HG03460 (cell line): ENCODE data around the gene LGALS1.
"Not testable (repeated sequence)": the region's sequence is repeated elsewhere in the genome, so short reads cannot be mapped to it uniquely, and the experiment has no call there.

Experiments
- ATAC-seq: cut with Tn5 transposase; IDR thresholded peaks from one replicate; pipeline ENCODE4 v1.9.1; 2021; ENCODE audit not compliant: unreplicated experiment

Gene LGALS1

DNA sequence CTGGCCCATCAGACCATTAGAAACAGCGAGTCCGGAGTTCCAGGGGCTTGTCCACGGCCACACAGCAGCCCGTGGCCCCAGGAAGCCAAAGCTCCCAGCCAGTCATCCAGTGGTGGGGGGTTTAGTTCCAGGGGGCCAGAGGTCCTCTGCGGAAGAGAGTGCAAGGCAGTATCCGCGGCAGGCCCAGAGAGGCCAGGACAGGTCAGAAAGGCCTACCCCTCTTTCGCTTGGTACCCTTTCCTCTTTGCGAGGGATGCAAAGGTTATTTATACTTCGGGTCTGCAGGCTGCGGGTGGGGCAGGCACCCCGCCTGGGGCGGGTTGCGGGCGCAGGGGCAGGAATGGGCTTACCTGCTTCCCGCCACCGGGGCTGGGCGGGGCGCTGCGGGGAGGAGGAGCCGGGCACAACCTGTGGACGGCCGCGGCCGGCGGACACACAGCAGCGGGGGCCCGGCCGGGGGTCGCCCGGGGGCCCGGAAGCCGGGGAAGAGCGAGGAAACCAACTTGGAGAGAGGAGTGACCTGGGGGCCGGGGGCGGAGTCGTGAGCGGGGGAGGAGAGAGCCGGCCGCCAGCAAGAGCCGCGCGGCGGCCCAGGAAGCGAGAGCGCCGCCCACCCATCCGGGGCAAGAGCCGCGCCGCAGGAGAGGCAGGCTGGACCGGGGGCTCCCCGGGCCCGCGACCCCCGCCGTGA is 36.2 kb upstream of the LGALS1 start, which contains the start of gene SH3BP1:
TSS of gene SH3BP1 (plus strand) at position 600 of the 691 bp plus-strand sequence. CDS start 119 bp downstream, outside the sequence.
- ATAC-seq, result no peak

GRCh38 chr22:37639771-37640590 is 35.5 kb upstream of the LGALS1 start:
- ATAC-seq, result no peak

DNA sequence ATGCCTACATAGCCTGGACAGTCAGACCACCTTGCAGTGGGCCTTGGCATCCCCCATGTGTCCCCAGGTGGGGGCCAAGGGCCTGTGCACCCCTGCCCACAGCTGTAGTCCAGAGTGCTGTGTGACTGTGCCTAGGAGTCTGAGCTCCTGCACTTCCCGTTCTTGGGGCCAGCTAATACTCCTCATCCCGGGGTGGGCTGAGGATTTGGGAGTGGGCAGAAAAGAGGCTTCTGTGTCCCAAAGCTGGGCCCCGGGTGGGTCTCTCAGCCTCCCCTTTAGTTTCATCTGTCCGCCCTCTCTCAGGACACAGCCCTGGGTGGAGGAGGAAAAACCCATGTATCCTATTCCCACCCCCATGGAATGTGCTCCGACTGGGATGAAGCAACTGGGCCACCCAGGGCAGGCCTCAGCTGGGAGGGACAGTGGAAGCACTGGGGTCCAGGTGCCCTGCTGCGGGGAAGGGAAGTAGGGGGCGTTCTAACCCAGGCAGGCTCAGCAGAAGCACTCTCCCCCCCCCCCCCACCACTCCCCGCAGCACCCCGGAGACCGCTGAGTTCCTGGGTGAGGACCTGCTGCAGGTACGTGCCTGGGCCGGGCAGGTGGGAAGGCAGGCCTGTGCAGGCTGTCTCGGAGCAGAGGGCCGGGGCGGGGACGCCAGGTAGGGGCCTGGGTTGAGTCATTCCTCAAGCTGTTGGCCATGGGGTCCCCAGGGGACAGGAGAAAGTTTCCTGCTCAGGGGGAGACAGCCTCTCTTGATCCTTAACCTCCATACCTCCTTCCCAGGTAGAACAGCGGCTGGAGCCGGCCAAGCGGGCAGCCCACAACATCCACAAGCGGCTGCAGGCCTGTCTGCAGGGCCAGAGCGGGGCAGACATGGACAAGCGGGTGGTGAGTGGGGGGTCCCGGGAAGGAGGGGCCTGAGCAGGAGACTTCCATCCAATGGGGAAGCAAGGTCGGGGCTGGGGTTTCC is 34.6 kb upstream of the LGALS1 start:
- ATAC-seq, result no peak

GRCh38 chr22:37641561-37641949 is 33.9 kb upstream of the LGALS1 start:
- ATAC-seq, result no peak

GRCh38 chr22:37643225-37643847 is 32.1 kb upstream of the LGALS1 start:
- no peak for ATAC-seq

GRCh38 chr22:37647317-37647716 is 28.1 kb upstream of the LGALS1 start:
- no peak for ATAC-seq

DNA sequence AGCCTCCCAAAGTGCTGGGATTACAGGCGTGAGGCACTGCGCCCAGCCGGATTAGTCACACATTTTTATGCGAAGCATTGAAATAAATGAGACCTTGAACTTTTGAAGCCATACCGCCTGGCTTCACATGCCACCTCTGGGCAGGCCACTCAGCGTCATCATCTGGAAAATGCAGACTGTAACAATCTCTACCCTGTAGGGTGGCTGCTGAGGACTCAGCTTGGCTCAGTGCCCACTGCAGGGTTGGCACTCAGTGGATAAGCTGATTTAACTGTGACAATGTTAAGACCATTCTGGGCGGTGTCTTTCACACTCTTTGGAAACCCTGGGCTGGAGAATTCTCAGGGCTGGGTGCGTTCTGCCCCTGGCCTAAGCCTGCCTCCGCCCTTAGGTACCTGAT is 27.5 kb upstream of the LGALS1 start:
- ATAC-seq, result no peak

GRCh38 chr22:37650463-37651136 is 24.8 kb upstream of the LGALS1 start:
- no peak for ATAC-seq

DNA sequence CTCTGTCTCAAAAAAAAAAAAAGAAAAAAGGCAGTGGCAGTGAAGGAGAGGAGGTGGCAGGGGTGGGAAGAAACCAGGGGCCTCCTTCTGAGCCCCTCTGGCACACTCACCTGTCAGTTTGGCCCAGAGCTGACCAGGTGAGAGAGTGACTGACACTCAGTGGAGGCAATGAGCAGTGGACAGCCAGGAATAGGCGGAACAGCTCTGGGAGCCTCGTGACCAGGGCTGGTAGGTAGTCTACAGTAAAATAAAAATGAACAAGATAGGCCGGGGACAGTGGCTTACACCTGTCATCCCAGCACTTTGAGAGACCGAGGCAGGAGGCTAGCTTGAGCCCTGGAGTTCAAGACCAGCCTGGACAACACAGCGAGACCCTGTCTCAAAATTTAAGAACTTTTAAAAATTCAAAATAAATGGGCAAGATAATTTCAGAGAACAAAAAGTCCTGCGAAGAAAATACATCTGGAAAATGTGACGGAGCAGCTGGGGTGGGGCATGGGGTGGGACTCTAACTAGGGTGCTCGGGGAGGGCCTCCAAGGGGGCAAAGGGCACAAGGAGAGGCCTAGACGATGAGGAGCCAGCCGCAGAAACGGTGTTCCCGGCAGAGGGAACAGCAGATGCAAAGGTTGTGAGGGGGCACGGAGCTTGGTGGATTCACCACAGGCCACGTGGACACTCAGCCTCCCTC is 20.7 kb upstream of the LGALS1 start:
- no peak for ATAC-seq

GRCh38 chr22:37655252-37655563 is 20.2 kb upstream of the LGALS1 start:
- no peak for ATAC-seq

DNA sequence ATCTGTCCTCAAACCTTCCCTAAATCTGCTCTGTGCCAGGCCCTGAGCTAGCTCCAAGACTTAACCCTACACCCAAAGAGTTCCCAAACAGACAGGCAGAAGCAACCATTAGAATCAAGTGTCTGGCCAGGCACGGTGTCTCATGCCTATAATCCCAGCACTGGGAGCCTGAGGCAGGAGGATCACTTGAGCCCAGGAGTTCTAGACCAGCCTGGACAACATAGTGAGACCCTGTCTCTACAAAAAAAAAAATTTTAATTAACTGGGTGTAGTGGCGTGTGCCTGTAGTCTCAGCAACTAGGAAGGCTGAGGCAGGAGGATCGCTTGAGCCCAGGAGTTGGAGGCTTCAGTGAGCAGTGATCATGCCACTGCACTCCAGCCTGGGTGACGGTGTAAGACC is 18.9 kb upstream of the LGALS1 start:
- not testable (repeated sequence) for ATAC-seq

GRCh38 chr22:37657590-37658132 is 17.8 kb upstream of the LGALS1 start:
- no peak for ATAC-seq

DNA sequence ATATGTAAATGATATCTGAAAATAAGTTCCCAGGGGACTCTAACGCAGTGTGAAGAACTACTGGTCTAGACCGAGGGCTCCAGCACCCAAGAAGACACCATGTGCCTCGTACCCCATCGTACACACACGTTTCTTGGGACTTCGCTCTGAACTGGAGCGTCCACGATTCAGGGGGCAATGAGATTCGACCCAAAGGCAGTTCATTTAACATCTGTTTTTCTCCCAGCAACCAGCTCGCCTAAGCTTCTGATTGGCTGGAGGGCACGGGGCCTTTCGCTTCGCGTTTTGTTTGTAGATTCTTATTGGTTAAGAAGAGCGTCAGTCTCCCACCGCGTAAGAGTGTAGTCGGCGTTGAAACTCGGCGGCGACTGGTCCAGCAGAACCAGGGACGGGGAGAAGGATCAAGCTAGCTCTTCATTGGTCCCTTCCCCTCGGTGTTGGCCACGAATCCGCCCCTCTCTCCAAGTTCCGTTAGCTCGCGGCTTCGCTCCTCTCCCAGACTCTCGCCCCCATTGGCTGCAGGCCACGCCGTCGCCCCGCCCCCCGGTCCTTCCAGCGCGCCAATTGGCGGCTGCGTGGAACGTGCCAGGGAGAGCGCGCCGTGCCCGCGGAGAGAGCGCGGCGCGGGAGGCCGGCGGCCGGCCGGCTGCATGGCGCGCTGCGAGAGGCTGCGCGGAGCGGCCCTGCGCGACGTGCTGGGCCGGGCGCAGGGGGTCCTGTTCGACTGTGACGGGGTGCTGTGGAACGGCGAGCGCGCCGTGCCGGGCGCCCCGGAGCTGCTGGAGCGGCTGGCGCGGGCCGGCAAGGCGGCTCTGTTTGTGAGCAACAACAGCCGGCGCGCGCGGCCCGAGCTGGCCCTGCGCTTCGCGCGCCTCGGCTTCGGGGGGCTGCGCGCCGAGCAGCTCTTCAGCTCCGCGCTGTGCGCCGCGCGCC is 17.0 kb upstream of the LGALS1 start, which contains the start of gene PDXP:
TSS of gene PDXP (plus strand) at position 591 of the 933 bp plus-strand sequence. CDS start at position 651, 60 bp downstream.
- peak; percentile 81 for ATAC-seq

- peak; percentile 6 for ATAC-seq
Observed at GRCh38 chr22:37659066-37659896, 16.2 kb upstream of the LGALS1 start.

GRCh38 chr22:37659897-37660708 is 15.3 kb upstream of the LGALS1 start:
- ATAC-seq, result no peak

DNA sequence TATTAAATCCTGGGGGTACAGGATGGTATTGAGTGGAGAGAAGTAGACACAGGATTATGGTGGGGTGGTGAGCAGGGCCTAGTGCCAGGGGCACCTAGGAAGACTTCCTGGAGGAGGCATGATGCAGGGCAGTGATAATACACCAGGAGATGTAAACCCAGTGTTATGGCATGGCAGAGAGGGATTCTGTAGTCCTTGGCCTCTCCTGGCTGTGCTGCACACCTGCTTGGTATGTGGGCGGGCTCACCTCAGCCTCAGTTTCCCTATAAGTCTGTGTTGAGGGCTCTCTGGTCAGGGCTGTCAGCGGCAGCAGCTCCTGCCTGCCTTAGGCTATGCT is 14.8 kb upstream of the LGALS1 start:
- ATAC-seq, result no peak
